Bronchial smooth muscle cell (primary cell): ENCODE measurements around the gene ABCD4. TPM values are rescaled to one million over a fixed set of nuclear protein-coding genes. Genes with fewer than 3 reads are reported as not detected.

Experiments used
- total RNA-seq: library from RNA; depleted of rRNA; stranded (reverse); fragments of >200 nt; gene quantifications from 2 replicates; pipeline ENCODE4 v1.2.1, GENCODE V29; 2014

ABCD4 gene
- total RNA-seq = 23.2 and 25.2 TPM in 2 replicates

DNA sequence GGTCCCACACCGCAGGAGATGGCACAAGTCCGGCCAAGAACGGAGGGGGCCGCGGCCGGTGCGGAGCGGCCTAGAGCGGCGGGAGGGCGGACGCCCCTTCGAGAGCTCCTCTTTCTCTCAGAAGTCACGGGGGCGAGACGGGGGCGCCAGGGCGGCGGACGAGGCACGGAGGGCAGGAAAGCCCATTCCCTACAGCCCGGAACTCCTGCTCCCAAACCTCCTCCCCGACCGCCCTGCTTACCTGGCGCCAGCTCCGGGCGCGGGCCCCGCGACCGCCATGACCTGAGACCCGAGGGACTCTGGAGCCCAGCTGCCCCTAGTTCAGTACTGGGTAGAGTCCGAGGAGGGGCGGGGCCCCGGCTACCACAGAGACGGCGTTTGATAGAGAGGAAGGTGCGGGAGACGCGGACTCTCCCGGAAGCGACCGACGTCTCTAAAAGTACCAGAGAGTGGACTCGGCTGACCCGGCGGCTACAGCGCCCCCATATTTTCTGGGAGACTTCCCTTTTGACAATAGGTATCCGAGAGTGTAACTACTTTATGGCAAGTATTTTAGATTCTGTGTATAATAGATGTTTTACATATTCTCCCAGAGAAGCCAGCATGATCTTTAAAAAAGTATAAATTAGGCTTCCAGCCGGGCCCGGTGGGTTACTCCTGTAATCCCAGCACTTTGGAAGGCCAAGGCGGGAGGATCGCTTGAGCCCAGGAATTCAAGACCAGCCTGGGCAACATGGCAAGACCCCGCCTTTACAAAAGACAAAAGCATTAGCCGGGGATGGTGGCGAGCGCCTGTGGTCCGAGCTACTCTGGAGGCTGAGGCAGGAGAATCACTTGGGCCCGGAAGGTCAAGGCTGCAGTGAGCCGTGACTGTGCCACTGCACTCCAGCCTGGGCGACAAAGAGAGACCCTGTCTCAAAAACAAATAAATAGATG lies at the start of gene ABCD4:
ABCD4 (minus strand) TSS at position 301 of the 936 bp plus-strand sequence; CDS start at position 279, 22 bp downstream.

DNA sequence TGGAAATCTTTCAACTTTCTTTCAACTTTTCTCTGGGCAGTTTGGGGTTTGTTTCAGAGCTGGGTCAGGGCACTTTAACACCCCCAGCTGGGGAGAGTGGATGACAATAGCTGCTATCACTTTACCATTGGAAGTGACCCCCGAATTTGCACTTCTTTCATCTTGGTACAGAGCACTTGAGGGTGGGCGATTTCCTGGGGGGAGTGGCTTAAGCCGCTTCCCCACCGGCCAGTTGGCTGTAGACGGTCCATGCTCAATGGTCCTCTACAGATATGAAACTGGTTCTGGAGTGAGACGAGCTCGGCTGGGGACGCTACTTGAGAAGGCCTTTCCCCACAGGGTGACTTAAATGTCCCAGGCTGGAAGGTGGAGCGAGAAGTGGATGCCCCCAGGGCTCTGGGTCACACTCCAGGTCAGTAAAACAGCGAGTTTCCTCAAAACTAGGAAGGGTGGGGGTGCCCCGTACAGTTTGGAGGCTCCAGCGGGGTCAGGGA lies 45.6 kb upstream of the ABCD4 start, which contains the start of gene VRTN:
VRTN (plus strand) TSS at position 231 of the 494 bp plus-strand sequence. CDS start 8,313 bp downstream, outside the sequence.

DNA sequence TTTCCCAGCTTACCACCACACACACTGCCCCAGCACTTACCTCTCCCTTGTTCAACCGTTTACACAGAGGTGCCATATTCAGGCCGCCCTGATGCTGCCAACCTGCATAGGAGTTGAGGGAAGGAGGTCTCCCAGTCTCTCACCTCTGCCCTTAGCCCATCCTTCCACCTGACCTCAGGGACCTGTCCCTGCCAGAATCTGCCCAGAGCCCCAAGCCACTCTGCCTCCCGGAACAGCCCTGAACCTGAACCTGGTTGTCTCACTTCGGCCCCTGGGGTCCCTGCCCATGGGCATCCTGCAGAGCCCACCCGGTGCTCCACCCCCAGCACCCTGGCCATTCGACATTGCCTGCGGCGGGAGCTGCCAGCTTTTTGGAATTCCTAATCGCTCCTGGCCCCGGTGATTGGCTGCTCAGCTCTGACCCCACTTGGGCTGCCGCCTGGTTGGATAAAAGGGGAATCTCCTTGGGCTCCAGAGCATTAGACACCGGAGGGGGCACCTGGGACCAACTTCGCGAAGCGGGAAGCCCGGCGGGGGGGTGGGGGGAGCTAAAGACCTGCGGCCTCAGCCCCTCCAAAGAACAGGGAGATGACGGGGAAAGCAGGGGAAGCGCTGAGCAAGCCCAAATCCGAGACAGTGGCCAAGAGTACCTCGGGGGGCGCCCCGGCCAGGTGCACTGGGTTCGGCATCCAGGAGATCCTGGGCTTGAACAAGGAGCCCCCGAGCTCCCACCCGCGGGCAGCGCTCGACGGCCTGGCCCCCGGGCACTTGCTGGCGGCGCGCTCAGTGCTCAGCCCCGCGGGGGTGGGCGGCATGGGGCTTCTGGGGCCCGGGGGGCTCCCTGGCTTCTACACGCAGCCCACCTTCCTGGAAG lies 63.5 kb downstream of the ABCD4 start, which contains the start of gene VSX2:
VSX2 (plus strand) TSS at position 476 of the 874 bp plus-strand sequence; CDS start at position 589, 113 bp downstream.

Other genes with a start within 250 kb of the ABCD4 start
- gene ALDH6A1, start 218.5 kb downstream of the ABCD4 start, total RNA-seq = 35.3 and 36.5 TPM in 2 replicates
- gene LIN52, start 218.0 kb downstream of the ABCD4 start, total RNA-seq = 4.9 and 5.0 TPM in 2 replicates
- gene VSX2, start 63.5 kb downstream of the ABCD4 start, total RNA-seq = not detected in 2 replicates
- gene VRTN, start 45.5 kb upstream of the ABCD4 start, total RNA-seq = under 0.01 TPM in 1 of 2 replicates, not detected in the other
- gene SYNDIG1L, start 123.3 kb upstream of the ABCD4 start, total RNA-seq = under 0.01 TPM in 2 replicates
- gene NPC2, start 190.4 kb upstream of the ABCD4 start, total RNA-seq = 194 and 280 TPM in 2 replicates
- gene ISCA2, start 190.8 kb upstream of the ABCD4 start, total RNA-seq = 7.6 and 9.8 TPM in 2 replicates